ENCODE results near the gene PEMT.

The PEMT gene

GRCh38 chr17:17528696-17529652, 62.5 kb downstream of the PEMT start:
- DNase-seq, result no peak

DNA sequence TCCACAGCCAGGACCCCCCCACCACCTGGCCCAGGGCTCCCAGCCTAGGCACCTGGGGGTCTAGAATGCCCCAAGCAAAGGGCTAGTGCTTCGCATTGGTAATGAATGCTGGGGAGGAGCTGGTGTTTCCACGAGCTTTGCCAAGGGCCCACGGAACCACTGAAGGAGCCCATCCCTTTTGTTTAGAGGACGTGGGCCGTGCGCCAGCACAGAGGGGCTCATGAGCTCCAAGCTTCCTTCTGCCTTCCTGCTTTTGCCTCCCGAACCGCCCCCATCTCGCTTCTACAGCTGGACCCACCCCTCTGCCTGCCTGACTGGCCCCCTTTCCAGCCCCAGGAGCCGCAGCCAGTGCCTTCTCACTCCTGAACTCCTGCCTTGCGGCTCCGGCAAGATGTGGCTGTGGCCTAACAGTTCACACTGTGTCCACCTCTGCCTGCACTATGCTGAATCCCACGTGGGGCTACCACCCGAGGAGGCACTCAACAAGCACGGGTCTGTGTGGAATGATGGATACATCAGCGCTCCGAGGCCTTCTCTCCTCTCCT, 63.5 kb downstream of the PEMT start:
- no peak for DNase-seq

DNA sequence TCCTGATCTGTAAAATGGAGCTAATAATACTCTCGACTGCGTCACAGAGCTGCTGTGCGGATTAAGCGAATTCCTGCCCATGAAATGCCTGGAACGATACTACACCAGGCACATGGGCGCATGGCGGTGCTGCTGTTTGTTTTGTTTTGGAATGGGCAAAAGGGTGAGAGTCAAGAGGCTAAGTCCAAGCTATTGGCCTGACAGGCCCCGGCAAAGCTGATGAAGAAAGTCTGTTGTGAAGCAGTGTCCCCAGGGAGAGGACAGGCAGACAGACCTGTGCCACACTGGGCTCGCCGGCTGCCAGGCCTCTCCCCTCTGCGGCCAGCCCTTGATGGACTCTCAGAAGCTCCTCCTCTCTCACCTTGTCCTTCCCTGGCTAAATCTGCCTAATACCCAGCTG, 64.0 kb downstream of the PEMT start:
- no peak for DNase-seq

DNA sequence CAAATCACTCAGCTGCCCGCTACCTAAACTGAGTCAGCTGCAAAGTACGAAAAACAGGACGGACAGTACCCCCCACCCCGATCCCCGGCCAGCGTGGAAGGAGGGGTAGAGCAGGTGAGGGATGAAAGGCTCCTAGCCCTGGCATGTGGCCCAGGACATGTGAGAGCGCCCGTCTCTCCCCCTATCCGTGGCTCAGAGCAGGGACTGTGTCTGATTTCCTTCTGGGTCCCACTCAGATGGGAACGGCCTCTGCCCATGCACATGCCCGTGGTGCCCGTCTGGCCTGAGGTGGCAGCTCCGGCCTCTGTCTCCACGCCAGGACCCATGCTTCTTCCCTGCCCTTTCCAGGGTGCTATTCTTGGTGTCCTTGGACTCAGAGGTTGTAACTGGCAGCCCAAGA, 65.1 kb downstream of the PEMT start:
- no peak for DNase-seq

GRCh38 chr17:17525956-17526355, 65.6 kb downstream of the PEMT start:
- DNase-seq, result no peak

GRCh38 chr17:17525311-17525710, 66.2 kb downstream of the PEMT start:
- DNase-seq, result no peak

- no peak for DNase-seq
Measured at GRCh38 chr17:17523731-17524490, 67.6 kb downstream of the PEMT start.

GRCh38 chr17:17523001-17523730, 68.3 kb downstream of the PEMT start:
- DNase-seq, result no peak

DNA sequence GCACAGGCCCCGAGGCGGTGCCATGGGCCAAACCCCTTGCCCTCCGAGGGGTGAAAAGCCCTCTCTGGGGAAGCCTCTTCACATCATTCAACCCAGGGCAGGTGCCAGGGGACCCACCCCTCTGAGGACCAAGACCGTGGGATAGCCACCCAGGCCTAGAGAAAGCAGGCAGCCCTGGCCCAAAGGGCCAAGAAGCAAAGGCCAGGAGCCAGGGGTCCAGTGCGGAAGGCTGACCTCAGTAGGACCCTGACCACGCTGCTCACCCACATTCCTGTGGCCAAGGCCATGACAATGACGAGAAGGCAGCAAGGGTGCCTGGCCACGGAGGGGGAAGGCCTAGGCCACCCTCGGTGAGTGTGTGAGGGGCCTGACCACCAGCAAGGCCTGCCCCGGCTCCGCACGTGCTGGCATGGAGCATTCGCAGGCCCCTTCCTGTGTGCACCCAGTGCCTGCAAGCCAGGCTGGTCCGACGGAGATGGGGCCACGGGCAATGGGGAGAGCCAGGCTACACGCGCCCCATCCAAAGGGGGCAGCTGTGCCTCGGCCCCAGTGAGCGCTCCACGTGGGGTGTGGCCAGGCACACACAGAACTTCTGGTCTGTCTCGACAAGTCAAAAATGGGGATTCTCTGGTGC, 70.8 kb downstream of the PEMT start:
- DNase-seq, result no peak

DNA sequence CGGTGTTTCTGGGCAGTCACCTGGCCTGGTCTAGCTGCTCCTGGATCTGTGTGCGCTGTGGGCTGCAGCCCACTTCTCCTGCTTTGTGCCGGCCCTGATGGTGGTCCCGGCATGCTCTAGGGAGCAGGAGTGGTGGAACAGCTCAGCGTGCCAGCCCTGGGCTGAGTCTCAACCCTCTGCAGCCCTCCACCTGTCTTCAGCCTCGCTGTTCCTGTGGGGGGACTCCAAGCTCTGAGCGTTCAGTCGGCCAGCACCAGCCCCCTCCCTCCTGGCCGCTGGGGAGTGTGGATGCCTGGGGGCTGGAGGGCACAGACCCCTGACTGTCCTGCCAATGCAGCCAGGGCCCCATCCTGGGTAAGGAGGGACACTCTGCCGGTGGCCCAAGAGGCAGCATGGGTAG, 71.6 kb downstream of the PEMT start:
- DNase-seq, result no peak

DNA sequence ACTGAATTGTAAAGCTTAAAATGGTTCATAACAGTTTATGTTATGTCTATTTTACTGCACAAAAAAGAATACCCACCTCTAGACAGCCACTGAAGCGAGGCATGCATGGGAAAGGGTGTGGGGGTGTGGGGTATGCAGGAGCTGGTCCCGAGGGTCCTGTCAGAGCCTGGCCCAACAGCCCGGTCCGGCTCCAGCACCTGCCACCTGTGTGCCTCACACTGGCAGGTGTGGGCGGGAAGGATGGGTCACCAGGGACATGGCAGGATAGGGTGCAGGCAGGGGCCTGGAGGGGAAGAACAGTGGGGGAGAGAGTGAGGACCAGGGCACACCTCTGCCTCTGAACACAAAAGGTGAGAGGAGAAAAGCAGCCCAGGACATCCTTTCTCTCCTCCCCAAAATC, 72.6 kb downstream of the PEMT start:
- DNase-seq, result no peak

DNA sequence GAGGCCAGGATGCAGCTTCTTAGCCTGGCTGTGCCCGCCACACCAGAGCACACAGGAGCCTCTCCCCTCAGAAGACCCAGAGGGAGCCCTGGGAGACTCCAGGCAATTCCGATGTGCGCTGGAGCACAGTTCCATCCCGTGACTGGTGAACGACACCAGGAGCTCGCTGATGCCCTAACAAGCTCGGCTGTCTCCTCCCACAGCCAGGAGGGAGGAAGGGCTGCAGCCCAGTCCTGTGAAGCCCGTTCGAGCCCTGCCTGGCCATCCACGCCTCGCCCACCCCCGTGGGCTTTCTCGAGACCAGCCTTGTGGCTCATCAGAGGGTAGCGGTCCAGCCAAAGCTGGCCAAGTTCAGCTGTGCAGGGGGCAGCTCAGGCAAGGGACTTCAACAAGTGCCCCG, 73.5 kb downstream of the PEMT start:
- no peak for DNase-seq

GRCh38 chr17:17516941-17517720, 74.4 kb downstream of the PEMT start:
- DNase-seq, result no peak

DNA sequence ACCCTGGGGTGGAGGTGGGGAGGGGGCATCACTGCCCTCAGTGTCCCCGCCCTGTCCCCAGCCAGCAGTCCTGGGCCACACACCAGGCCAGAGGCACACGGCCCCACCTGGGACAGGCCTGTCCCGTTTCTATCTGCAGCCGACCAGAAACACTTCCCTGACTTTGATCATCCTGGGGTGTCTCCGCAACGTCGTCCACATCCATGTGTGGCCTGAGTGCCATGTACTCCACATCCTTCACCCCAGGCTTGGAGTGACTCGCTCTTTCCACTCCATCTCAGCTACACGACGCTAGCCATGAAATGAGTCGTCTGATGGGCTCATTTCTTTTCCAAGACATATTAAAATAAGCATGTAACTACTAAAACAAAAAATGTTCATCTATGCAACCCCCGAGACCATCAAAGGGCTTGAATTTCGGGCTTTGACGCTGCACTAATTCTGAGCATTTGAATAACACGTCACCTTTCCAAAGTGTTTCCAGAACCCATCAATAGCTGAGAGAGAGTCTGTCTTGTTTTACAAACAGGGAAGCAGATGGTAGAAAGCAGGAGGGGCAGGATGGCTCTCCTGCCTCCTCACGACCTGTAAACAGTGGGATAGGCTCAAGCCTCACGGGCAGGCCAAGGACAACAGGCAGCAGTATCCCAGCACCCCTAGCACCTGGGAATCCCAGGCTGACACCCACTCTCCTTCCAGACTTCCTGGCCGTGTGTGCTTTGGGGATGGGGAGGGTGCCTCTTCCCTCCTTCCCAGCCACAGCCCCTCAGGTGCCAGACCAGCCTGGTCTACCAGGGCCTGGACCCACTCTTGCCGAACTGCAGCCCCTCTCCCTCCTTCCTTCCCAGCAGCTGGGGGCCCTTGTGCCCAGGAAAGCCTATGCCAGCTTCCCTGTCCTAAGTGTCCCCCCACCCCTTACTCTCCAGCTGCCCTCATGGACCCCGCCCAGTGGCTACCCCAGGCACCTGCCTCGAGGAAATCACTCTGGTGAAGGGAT, 75.3 kb downstream of the PEMT start:
- no peak for DNase-seq

DNA sequence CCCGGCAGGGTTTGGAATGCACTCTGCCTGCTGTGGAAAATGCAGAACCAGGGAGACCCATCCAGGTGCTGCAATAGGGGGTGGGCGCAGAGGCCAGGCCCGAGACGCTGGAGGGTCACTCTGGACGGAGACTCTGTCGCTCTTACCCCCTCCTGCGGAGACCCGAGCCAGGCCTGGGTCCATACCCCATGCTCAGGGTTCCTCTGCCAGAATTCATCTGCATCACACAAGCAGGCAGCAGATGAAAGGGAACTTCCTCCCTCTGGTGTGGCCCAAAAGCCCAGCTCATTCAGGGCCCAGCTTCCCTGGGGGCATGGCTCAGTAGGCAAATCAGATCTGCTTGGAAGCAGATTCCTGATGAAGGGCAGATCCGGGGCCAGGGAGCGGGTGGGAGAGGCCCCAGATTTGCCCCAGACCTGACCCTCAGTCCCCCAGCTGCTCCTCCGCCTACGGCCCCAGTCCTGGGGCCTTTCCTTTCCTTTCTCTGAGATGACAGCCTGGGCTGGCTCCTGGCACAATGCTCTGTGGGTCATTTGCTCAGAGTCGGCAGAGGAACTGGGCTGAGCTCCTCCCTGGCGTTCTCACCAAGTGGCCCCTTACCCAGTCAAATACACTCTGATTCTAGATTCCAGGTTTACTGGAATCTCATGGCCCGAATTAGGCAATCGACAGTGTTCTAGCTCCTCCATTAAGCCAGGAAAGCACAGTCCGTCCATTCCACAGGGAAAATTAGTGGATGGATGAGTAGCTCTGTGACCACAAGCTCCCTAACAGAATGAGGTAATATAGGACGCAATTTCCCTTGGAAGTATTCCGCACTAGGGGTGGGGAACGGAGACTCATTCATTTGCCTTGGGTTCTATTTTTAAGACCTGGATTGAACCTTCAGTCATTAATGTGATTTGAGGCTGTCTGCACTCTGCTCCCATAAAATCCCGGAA, 76.2 kb downstream of the PEMT start:
- no peak for DNase-seq

- DNase-seq, result no peak
Measured at GRCh38 chr17:17514361-17514992, 77.0 kb downstream of the PEMT start.

DNA sequence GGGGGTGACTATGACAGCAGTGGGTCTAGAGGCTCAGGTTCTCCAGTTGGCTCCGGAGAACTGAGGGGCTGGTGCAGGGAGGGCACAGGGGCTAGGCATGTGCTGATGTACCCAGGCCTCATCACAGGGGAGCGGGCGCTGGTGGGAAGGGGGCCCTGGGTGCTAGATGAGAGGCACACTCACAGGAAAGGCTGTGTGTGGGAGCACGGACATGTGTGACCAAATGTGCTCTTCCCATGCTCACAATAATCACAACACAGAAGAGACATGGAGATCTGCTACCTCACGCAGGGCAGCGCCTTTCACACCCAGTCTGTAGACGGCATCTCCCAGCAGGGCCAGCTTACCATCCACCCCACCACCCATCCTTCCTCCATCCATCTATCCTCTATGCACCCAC, 77.9 kb downstream of the PEMT start:
- no peak for DNase-seq

DNA sequence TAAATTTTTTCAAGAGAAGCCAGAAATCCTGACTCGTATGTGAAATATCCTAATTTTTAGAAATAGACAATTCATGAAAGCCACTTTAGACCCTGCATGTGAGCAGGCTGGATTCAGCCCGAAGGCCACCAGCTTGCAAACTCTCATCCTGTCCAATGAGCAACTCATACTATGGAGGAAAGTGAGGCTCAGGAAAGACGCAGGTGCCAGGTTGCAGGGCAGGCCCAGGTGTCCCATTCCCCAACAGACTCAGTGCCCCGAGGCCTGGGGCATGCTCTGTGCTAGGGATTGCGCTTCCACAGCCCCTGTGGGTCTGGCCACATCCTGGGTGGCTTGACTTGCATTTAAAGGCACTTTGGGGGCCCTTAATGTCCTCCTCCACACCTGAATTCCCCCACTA, 78.6 kb downstream of the PEMT start:
- no peak for DNase-seq

Measured in CD4-positive, alpha-beta T cell treated with Interleukin-12 subunit alpha and Interleukin-12 subunit beta, for 1 hour (primary cell).